BJ (cell line): ENCODE results near the gene CD8B. TPM values are rescaled to one million over a fixed set of nuclear protein-coding genes. Genes with fewer than 3 reads are reported as not detected.

Experiments
- CTCF ChIA-PET: fragments of 350-600 bp; formaldehyde crosslinking; extraction: SDS; loops from one replicate; lab custom pipeline; 2021; ENCODE audit warnings: antibody characterized with exemption, inconsistent platforms; lab: Yijun Ruan, JAX
- POLR2A ChIA-PET: fragments of 300-600 bp; sonication (Branson Sonifier 250); formaldehyde crosslinking; extraction: SDS; loops from one replicate; lab custom pipeline; 2021; ENCODE audit warnings: antibody characterized with exemption; lab: Charles Lee
- DNase-seq: peaks from one replicate; pipeline ENCODE4 v3.0.0-alpha.2; 2011; ENCODE audit warnings: low read depth
- H3K27me3 ChIP-seq: 2 replicates; pipeline ENCODE4 v1.6.0; 2011; ENCODE audit warnings: low read length; ENCODE audit not compliant: control insufficient read depth, insufficient read depth
- H3K36me3 ChIP-seq: 2 replicates; pipeline ENCODE4 v1.5.1; 2011; ENCODE audit warnings: low read length; ENCODE audit not compliant: control insufficient read depth, insufficient read depth
- H3K4me3 ChIP-seq: 2 replicates; pipeline ENCODE4 v1.5.1; 2011; ENCODE audit warnings: low read depth, mild to moderate bottlenecking, control low read depth, low read length
- CTCF ChIP-seq: IDR thresholded peaks from 2 replicates; pipeline ENCODE4 v1.5.1; 2011; ENCODE audit warnings: low read depth, mild to moderate bottlenecking, control low read depth, inconsistent platforms, low read length, moderate library complexity; ENCODE audit not compliant: insufficient read depth
- polyA plus RNA-seq: library from polyadenylated mRNA; depleted of rRNA; stranded (reverse); fragments of >200 nt; gene quantifications from 2 replicates; pipeline ENCODE4 v1.2.3, GENCODE V29; 2011

Gene CD8B
- polyA plus RNA-seq, 1 experiment, result not detected

GRCh38 chr2:86818114-86818801 lies 43.4 kb downstream of the CD8B start:
- Histone ChIP-seq H3K27me3 (no peaks in the 10 kb centered on the region; the same call in 1 of the 2 replicates), H3K4me3 (no peak overlapping the region), H3K36me3 (no peaks in the 10 kb centered on the region)
- ChIA-PET CTCF (interaction anchor here (2.8 kb wide), 1 partner anchor 10 kb away, joined by 11 read pairs; no protein-coding TSS in a partner anchor), POLR2A (no interaction called here)
- no peak for TF ChIP-seq CTCF
- DNase-seq, result no peak

- CTCF ChIA-PET, result no interaction called here
Measured at GRCh38 chr2:86815611-86816010, 46.1 kb downstream of the CD8B start.

GRCh38 chr2:86809481-86810121 lies 52.1 kb downstream of the CD8B start:
- ChIA-PET POLR2A (no interaction called here), CTCF (interaction anchor here (2.1 to 3.0 kb wide), 2 partner anchors 10 to 18 kb away, joined by 7 to 11 read pairs; no protein-coding TSS in a partner anchor)
- no peak for DNase-seq

More at GRCh38 chr2:86815611-86816010, 46.1 kb downstream of the CD8B start:
- H3K36me3 ChIP-seq, result no peaks in the 10 kb centered on the region
- no peaks in the 10 kb centered on the region; the same call in 1 of the 2 replicates for H3K27me3 ChIP-seq
- no peak overlapping the region for H3K4me3 ChIP-seq
- no peak for DNase-seq
- POLR2A ChIA-PET, result no interaction called here
- TF ChIP-seq CTCF, result no peak

GRCh38 chr2:86808315-86809161 lies 53.1 kb downstream of the CD8B start:
- POLR2A ChIA-PET, result no interaction called here

More at GRCh38 chr2:86809481-86810121, 52.1 kb downstream of the CD8B start:
- Histone ChIP-seq H3K4me3 (no peak overlapping the region), H3K27me3 (peaks cover 15% of the 10 kb centered on the region), H3K36me3 (no peaks in the 10 kb centered on the region)
- no peak for TF ChIP-seq CTCF

More at GRCh38 chr2:86808315-86809161, 53.1 kb downstream of the CD8B start:
- Histone ChIP-seq H3K27me3 (peaks cover 15% of the 10 kb centered on the region), H3K4me3 (peak overlapping the region; percentile 25), H3K36me3 (no peaks in the 10 kb centered on the region)
- CTCF ChIA-PET, result interaction anchor here (0.6 to 3.0 kb wide), 10 partner anchors 11 to 410 kb away, joined by 3 to 11 read pairs (median 4); no protein-coding TSS in a partner anchor
- peak; percentile 6 for DNase-seq
- peak; percentile 85 for TF ChIP-seq CTCF
